NCI-H2196 treated with DMSO at 0.1 percent for 48 hours (cell line): ENCODE data around the gene MAPK8IP1.

Experiments
- DNase-seq: peaks from one replicate; lab custom pipeline; 2025; ENCODE audit not compliant: unreplicated experiment; lab: John Stamatoyannopoulos, UW

MAPK8IP1 gene

DNA sequence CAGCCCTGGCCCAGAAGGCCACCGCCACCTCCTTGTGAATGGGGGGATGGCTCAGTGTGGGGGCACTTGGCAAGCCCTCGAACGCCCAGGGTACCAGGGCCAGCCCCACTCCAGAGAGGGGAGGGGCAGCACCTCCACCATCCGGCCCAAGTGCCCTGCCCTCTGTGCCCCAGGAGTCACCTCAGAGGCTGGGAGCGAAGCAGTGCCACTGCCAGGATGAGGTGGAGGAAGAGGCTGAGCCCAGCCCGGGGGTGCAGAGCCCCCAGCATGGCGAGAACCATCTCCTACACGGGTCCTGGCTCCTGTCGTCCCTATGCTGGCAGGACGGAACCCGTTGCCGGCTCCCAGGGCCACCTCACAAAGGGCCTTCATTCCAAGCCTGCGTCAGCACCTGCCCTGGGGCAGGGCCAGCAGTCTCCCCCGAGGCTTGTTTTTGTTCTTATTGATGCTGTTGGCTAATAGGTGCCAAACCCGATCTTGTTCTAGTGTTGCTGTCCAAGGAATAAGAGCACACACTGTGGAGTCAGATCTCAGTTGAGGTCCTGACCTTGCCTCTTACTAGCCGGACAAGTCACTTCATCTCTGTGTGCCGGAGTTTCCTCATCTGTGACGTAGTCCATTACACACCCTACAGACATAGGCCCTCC lies 21.6 kb downstream of the MAPK8IP1 start, which contains the start of gene FREY1:
TSS of gene FREY1 (minus strand) at position 307 of the 647 bp plus-strand sequence. CDS start at position 281, 26 bp downstream.
- no peak for DNase-seq

DNA sequence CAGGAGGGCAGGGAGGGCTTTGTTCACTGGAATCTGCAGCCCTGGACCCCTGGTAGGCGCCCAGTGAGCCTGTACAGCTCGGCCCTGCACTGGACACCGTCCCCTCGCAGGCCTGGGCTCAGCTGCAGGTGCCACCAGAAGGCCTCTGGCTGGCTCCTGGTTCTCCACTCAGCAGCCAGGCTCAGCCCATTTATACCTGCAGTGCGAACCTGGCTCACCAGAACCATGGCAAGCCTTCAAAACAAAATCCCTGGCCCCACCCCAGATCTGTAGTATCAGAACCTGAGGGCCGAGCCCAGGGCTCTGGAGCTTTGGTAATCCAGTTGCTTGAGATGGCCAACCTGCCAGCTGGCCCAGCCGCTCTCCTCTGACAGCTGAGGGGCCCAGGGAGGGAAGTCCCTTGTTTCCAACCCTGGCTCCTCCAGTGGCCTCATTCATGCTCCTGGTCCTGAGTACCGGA lies 22.5 kb downstream of the MAPK8IP1 start:
- DNase-seq: no peak

DNA sequence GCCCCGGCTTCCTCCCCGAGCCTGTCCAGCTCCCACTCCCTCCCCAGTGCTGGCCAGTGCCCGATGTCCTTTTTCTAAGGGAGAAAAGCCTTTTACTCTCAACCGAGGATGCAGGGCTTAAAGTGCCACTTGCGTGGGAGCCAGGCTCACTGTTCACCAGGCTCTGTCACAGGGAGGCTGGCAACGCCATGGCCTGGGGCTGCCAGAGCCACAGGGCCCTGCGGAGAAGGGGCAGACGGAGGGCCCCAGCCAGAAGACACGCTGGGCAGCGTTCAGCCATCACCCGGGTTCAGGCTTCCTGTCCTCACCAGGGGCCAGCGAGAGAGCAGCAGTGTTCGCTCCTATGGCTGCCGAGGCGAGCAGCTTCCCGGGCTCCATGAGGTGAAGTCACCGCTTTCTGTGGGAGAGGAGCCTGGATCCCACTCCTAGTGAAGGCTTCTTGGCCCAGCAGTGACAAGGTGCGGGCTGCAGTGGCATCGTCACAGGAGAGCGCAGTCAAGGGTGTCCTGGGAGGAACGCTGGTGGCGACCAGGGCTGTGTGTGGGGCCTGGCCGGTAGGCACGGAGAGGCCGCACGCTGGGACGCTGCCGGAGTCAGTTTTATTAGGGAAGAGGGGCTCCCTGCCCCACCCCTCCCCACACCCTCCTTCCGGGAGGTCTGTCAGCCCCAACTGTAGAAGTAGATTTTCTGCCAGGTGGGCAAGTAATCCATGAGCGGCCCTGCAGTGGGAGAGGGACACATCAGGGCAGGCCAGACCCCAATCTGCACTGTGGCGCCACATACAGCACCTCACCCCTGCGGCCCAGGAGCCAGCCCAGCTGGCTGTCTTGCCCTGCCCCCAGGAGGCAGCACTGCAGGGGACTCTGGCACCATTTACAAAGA lies 24.4 kb downstream of the MAPK8IP1 start:
- no peak for DNase-seq

DNA sequence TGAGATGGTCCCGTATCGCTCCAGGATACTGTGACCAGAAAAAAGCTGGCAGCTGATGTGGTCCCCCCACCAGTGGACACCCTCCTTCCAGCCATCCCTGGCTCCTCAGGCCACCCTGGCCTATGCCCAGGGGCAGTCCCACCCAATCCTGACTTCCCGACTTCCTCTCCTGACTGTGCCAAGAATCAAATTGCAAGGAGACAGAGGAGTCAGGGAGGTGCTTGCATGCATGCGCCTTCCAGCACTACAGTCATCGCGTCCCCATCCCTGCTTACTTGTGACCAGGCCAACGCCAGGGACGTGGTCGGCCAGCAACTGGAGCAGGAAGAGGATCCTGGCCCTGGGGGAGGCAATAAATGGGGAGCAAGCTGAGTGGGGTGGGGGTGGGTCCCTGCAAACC lies 25.2 kb downstream of the MAPK8IP1 start:
- no peak for DNase-seq

DNA sequence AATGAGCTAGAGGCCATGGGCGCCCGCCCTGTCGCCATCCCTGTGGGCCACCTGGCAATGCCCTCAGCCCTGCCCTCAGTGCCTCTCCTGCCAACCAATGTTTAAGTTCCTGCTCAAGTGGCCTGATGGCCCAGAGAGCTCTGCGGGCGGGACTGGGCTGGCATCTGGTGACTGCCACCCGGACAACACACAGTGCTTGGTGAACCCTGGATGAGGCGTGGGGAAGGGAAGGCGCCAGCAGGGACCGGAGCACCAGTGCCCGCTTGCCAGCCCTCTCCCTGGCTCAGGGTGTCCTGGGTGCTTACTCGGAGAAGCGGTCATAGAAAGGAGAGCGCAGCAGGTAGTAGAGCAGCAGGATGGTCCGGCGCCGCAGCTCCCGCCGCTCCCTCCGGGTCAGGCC lies 28.1 kb downstream of the MAPK8IP1 start:
- DNase-seq: no peak

DNA sequence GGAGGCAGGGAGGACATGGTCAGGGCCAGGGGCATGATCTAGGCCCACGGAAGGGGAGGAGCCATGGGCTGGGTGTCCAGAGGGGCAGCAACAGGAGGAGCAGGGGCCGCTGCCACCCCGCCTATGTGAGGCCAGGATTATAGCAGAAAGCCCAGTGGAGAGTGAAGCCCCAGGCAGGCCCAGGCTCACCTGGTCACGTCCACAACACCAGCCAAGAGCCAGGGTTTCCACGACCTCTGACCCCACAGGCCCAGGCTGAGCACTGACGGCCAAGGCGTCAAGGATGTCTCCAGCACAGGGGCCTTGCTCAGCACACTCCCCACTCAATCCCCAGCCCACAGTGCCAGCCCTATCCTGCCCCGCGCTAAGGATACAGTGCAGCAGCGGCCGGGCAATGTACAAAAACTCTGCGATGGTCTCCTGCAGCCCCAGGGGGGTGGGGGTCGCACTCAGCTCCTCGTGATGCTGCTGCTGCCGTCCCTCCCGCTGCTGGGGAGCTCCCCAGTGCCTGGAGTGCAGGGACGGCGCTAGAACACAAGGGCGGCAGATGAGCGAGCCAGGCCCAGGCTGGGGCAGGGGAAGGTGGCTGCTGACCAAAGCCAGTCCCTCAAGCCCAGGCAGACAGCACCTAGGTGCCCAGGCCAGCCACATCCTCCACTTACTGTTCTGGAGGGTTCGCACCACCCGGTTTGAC lies 28.6 kb downstream of the MAPK8IP1 start:
- no peak for DNase-seq

DNA sequence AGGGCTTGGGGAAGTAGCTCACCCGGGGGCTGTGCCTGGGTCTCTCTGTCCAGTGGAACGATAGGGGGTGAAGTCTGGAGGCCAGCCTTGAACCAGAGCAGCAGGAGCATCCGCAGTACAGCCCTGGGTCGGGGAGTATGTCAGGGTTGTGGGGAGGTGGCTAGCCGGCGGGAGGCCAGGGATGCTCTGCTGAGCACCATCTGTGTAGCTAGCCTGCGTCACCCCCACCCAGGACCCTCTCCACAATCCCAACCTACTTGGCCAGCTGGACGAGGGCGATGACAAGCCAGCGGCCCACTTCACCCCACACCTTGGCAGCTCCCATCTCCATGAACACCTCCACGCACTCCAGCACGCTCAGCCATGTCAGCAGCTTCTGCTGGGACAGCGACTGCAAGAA lies 30.0 kb downstream of the MAPK8IP1 start:
- DNase-seq: no peak

DNA sequence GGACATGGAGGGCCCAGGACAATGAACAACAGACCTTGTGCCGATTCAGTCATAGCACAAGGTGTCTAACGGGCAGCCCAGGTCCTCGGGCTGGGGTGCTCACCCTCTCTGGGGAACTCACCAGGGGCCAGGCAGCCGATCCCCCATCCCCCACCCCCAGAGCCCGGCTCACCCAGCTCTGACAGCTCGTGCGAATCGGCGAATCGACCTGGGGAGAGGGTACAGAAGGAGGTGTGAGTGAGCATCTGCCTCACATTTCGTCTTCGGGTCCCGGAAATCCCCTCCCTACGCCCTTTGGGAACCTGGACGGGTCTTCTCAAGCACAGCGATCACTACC lies 31.8 kb downstream of the MAPK8IP1 start:
- DNase-seq: no peak

DNA sequence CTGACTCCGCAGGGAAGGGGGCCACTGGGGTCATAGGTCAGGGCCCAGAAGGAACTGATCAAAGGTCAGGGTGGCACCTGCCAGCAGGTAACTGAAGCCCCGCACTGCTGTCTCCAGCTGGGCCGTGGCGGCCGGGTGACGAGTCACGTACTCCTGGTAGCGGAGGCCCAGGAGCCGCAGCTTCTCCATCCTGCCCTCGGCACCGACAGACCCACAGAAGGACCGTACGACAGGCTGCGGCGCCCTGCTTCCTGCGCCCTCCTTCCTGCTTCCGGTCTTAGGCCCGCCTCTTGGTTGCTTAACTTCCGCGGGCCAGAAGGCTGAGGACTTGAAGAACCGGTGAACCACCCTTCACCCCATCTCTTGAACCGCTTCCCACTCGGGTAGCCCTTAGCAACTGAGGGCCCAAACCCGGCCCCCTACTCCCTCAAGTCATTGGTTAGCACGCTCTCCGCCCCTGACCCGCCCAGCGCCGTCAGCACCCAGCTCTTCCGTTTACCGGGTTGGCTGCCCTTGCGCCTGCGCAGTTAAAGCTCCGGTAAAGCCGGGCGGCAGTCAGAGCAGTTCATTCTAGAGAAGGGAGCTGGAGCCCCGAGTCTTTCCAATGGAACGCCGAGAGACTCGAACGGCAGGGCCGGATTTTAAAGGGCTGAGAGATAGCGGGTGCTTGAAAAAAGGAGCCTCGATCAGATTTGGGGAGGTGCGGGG lies 32.3 kb downstream of the MAPK8IP1 start, which contains the start of gene PEX16:
TSS of gene PEX16 (minus strand) at position 255 of the 708 bp plus-strand sequence. CDS start at position 189, 66 bp downstream.
- peak; percentile 99 for DNase-seq

DNA sequence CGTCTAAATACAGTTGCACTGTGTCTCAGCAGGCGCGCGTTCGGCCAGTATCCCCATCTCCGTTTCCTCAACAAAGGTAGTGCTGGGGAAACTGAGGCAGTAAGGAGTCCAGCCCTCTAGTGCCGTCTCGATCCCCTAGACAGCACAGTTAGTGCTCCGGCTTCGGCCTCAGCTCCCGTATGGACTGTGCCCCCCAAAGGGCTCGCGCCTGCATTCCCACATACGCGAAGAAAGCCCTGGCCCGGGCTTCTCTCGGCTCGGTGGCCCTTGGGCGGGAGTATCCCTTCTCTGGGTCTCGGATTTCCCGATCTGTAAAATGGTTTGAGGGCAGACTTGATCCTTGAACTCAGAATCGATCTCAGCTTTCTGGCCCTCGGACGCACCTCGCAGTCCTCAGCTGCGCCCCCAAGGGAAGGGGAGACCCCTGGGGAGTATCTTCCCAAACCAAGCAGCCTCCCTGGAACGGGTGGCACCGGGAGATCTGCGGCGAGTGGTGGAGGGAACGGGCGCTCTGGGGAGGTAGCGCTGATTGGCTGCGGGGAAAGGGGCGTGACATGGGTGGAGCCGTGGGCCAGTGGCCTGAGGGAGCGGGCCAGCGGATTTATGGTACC lies 33.0 kb downstream of the MAPK8IP1 start:
- DNase-seq: peak; percentile 59

DNA sequence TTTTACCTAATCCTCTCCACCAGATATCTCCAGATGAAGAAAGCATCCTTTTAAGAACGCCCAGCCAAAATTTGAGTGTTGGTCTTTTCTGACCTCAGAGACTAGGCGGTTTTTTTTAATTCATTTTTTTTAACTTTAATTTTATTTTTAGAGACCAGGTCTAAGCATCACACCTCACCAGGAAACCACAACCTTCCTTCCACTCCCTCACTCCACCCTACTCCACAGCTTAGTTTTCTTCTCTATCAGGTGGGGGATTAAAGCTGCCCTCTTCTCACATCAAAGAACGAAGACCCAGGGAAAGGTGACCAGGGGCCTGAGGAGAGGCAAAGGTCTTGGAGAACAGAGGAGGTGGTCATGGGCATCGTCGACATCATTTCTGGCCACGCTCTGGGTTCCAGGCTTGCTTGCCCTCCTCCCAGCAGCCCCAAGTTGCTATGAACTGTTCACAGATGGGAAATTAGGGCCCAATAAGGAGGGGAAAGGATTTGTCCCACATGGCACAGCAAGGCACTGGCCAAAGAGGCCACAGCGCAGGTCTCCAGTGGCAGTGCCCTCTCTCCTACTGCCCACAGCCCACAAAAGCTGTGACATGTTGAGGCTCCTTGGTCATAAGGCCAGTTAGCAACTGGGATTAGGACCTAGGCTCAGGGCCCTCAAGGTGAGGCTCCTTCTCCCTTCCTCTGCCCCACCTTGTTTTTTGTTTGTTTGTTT lies 33.7 kb downstream of the MAPK8IP1 start:
- no peak for DNase-seq

DNA sequence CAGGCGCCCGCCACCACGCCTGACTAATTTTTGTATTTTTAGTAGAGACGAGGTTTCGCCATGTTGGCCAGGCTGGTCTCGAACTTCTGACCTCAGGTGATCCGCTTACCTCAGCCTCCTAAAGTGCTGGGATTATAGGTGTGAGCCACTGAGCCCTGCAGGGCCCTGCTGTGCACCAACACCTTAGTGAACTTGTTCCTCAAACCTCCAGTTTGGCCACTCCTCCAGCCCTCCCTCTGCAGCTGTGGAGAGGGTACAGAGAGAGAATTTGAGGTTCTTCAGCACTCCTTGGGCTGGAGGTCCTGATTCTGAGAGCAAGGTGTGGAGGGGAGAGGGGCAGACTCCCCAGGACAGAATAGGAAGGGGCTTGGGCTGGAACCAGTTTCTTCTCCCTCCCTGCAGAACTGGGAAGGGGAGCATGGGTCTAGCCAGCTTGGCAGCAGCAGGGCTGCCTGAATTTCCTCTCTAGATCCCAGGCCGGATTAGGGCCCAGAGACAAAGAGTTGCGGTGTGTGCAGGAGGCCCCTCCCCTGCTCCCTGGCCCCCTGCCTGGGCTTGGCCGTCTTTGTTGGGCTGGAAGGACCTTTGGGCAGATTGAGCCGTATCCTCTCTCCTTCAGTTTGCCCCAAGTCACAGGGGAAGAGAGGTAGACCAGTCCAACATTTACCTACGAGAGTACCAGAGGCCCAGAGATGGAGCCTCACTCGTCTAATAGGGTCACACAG lies 34.5 kb downstream of the MAPK8IP1 start:
- DNase-seq: no peak

DNA sequence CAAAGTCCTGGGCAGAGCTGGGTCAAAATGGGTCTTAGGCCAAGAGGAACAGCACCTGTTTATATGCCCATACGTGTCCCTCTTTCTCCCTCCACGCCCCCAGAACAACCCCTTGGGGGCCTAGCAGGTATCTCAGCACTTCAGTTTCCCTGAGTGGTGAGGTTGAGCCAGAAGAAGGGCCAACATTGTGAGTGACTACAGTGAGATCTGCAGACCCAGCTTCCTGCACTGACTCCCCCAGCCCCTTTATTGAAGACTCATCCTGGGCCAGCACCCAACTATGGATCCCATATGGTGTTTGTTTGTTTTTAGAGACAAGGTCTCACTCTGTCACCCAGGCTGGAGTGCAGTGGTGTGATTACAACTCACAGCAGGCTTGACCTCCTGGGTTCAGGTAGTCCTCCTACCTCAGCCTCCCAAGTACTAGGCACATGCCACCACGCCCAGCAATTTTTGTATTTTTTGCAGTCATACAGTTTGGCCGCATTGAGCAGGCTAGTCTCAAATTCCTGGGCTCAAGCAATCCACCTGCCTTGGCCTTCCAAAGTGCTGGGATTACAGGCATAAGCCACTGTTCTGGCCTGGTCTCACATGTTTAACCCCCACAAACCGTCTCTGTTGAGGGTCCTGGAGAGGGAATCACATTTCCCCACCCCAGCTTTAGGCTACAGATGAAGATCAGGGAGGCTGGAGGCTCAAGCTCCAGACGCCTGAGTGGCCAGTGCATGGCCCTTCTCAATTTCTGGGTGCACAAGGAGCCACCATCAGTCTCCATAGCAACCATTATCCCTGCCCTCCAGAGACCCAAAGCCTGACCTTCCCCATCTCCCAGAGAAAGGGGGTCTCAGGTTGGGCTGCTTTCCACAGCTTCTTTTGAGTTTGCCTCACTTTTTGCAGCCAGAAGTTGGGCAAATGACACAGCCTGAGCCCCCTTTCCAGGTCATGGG lies 35.4 kb downstream of the MAPK8IP1 start:
- no peak for DNase-seq

DNA sequence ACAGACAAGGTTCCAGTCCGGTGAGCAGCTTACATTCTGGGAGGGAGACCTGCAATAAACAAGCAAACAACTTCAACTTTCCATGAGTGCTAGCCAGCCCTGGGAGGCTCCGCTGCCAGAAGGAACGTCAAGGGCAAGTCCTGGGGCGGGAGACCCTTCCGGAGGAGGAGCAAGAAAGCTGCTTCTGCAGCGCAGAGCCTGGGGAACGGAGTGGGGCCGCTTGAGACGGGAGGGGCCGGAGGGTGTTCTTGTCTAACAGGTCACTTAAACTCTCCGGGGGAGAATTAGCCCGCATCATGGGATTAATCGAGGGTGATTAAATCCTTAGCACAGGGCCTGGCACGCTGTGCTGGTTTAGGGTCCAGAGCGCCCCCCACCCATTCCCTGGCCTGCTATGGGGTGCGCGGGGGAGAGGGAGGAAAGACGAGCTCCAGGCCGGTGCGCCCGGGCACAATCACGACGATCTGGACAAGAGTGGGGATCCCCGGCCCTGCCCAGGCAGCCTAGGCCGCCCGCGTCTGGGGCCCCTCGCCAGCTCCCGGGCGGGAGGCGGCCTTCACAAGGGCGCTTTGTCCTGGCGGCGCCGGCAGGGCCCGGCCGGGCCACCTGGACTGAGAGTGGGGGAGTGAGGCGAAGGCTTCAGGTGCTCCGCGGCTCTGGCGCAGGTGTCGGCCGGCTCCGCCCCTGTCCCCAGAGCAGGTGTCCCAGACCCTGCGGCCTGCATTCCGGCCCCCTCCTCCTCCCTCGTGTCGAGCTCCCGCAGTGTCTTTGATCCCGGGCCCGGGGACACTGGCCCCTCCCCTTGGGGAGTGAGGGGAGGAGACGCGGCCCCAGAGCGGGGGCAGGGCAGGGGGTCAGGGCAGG lies 36.3 kb downstream of the MAPK8IP1 start:
- peak; percentile 68 for DNase-seq

DNA sequence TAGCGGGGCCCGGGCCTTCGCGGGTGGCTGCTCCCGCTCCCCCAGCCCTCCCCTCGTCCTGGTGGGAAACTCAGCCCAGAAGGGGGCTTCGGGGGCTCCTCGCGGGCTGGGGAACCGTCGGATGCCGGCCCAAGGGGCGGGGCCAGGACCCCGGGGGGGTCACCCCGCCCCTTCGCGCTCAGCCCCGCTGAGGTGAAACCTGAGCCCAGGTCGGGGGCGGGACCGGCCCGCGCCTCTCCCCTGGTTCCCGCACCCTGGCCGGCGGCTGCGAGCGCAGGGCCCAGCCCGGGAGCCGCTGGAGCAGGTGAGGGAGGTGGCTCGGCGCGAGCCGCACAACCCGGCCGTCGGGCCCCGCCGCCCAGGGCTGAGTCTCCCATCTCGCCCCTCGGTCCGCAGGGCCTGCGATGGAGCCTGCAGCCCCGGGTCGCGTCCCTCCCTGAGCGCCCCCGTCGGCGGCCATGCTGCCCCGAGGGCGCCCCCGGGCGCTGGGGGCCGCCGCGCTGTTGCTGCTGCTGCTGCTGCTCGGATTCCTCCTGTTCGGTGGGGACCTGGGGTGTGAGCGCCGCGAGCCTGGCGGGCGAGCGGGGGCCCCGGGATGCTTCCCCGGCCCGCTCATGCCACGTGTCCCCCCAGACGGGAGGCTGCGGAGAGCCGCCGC lies 37.1 kb downstream of the MAPK8IP1 start, which contains the start of gene LARGE2:
TSS of gene LARGE2 (plus strand) at position 232 of the 658 bp plus-strand sequence. CDS start at position 459, 227 bp downstream.
- DNase-seq: peak; percentile 43
